T47D (cell line): ENCODE data around the gene MRRF.

ENCODE experiments used
- DNase-seq, 2 experiments: peaks; one replicate each; pipeline versions ENCODE4 v3.0.0 to v3.0.0-alpha.2; 2011 to 2012; ENCODE audit warnings: low read depth in 1 of 2, low spot score in 1 of 2
- JUND ChIP-seq: IDR thresholded peaks from 2 replicates; pipeline ENCODE4 v1.6.1; 2012; ENCODE audit warnings: low read depth
- in situ Hi-C: cut with HindIII; loops from 2 replicates; pipeline ENCODE4 v1.10.0; 2016; ENCODE audit warnings: low sequenced_read_pairs, low pct_unique_long_range_greater_than_20kb

MRRF gene

DNA sequence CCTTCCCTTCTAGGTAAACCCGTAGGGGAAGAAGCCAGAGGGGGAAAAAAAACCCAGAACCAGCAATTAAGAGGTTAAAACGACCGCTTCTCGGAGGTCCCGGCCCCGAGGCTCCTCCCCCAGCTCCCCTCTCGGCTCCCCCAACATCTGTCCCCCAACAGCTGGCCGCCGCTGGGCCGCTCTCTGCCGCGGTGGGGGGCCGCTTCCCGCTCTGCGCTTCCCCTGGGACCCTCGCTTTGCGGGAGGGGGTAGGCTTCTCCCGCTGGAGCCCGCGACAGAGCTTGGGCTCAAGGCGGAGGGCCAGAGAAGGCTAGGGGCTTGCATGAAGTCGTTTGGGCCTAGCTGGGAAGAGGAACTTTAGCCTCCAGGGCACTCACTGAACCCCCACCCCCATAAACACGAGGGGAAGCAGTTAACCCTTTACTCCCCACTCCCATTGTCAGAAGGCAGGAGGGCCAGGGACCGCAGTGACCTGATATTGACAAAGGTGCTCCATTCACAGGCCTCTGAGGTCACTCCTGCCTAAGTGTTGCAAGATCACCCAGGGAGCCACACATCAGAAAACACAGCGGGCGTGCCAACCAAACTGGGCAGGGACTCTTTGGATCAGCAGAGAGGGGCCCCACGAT lies 43.4 kb upstream of the MRRF start:
- in situ Hi-C loops: no loop called here
- DNase-seq: no peak
- no peak for TF ChIP-seq JUND

- TF ChIP-seq JUND: no peak
- DNase-seq: no peak
- in situ Hi-C loops: no loop called here
Observed at GRCh38 chr9:122222791-122223190, 41.9 kb upstream of the MRRF start.

DNA sequence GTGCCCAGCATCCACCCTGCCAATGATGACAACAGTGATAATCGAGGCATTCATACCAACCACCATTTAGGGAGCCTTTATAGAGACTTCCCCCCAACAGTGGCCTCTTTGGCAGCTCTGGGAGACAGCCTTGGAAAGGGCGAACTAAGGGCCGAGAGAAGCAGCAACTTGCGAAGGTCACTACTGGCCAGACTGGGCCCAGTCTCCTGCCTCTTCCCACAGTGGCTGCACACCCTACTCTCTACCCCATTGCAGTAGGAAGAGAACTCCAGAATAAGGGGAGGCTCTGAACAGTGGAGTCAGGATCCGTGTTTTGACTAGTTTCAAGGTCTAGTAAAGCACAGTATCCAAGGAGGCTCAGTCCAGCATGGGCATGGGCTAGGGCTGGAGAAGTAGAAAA lies 41.2 kb upstream of the MRRF start:
- no peak for DNase-seq
- in situ Hi-C loops: no loop called here
- TF ChIP-seq JUND: no peak

GRCh38 chr9:122225312-122226141 lies 39.2 kb upstream of the MRRF start:
- no peak for TF ChIP-seq JUND
- in situ Hi-C loops: no loop called here
- DNase-seq: no peak

DNA sequence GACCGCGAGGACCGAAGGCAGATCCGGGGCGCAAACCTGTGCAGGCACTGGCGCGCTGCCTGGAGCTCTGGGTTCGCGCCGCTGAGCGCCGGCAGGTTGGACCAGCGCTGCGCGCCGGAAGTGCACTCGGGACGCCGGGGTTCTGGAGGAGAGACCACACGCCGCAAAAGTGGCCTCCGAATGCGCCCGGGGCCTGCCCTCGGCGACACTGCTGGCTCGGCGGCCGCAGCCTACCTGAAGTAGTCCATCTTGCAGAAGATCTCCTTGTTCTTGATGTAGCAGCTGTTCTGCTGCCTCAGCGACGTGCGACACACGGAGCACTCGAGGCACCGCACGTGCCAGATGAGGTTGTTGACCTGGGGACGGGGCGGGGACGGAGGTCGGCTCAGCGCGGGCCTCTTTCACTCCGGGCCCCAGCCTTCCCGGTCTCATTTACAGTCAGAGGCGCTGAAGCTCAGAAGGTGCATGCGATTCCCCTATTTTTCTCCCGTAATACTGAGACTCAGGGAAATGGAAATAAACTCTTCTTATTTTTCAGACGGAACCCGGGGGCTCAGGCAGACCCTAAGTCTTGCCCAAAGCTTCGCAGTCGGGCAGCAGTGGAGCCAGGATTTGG lies 38.4 kb upstream of the MRRF start:
- in situ Hi-C loops: no loop called here
- no peak for TF ChIP-seq JUND
- DNase-seq: no peak

GRCh38 chr9:122226758-122227574 lies 37.7 kb upstream of the MRRF start:
- no peak for DNase-seq
- TF ChIP-seq JUND: no peak
- in situ Hi-C loops: no loop called here

DNA sequence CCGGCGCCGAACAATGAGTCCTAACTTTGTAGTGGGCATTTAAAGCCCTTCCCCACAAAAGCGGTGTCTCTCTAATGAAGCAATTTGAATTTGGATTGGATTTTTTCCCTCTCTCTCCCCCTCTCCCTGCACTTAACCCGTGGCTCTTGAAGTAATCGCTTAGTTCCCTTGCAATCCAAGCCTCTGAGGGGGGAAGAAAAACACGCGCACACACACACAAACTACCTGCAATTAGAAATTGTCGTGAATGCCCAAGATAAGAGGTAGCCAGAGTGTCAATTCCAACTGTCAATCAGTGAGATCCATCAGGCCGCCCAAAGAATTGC lies 37.1 kb upstream of the MRRF start:
- no peak for TF ChIP-seq JUND
- in situ Hi-C loops: no loop called here
- DNase-seq: no peak

DNA sequence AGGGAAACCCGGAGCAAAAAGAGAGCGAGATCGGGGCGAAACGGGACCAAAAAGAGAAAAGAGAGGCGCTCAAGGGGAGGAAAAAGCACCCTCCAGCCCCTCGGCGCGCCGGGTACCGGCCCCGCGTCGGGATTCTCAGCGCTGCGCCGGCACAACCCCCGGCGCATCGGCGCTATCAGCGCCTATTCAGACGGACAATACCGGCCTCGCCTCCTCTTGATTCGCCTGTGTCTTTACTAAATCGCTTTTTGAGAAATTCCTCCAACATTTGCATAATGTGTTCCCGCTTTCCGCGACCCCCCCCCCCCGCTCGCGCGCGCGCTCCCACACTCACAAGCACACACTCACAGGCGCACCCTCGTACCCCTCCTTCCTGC lies 36.5 kb upstream of the MRRF start:
- in situ Hi-C loops: no loop called here
- DNase-seq: no peak
- TF ChIP-seq JUND: no peak

DNA sequence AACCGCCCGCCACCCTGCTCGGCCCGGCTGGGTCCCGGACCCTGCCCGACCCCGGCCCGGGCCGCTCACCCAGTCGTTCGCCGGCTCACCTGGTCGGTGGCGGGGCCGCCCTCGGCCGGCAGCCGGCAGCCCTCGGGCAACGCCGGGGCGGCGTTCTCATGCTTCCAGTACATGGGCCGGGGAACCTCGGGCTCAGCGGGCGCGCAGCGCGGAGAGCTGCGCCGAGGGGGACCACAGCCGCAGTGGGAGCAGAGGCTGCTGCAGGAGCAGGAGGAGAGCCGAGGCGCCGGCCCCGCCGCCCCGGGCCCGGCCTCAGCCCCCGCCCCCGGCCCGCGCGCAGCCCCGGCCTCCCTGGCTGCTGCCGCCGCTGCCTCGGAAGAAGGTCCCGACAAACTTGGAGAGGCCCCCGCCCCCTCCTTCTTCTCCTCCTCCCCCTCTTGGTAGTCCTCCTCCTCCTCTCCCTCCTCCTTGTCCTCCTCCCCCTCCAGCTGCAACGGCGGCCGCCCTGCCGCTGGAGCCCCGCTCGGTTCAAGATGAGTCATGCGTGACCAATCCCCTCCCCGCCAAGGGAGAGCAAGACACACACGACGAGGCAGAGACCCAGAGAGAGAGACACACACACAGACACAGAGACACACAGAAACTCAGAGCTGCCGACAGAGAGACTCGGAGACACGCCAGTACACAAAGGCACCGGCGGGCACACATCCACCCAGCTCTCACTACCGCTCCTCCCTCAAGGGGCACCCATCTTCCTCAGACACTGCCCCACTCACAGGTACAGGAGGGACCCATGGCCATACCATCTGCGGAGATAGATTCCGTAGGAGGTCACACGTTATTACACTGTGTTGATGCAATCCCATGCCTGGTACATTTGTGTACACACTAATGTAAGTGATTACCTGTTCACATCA lies 35.9 kb upstream of the MRRF start, which contains the start of gene LHX6:
LHX6 (minus strand) TSS at position 390 of the 917 bp plus-strand sequence; CDS start at position 173, 217 bp downstream.
- TF ChIP-seq JUND: no peak
- DNase-seq: no peak
- in situ Hi-C loops: no loop called here

DNA sequence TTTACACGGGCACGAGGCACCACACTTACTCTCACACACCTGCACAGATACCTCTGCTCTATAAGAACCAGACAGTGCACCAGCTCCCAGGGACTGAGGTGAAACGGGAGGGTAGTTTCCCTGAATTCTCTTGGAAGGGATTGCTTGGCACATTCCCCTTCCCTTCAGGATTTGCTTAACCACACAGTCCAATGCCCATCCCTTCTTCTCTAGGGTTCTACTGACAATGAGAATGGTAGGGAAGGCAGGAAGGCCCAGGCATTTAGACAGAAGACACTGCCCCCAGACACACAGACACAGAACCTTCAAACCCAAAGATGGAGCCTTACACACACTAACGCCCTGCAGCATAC lies 35.2 kb upstream of the MRRF start:
- in situ Hi-C loops: no loop called here
- no peak for DNase-seq
- no peak for TF ChIP-seq JUND

GRCh38 chr9:122232796-122233306 lies 31.8 kb upstream of the MRRF start:
- DNase-seq: no peak
- in situ Hi-C loops: no loop called here
- TF ChIP-seq JUND: no peak

DNA sequence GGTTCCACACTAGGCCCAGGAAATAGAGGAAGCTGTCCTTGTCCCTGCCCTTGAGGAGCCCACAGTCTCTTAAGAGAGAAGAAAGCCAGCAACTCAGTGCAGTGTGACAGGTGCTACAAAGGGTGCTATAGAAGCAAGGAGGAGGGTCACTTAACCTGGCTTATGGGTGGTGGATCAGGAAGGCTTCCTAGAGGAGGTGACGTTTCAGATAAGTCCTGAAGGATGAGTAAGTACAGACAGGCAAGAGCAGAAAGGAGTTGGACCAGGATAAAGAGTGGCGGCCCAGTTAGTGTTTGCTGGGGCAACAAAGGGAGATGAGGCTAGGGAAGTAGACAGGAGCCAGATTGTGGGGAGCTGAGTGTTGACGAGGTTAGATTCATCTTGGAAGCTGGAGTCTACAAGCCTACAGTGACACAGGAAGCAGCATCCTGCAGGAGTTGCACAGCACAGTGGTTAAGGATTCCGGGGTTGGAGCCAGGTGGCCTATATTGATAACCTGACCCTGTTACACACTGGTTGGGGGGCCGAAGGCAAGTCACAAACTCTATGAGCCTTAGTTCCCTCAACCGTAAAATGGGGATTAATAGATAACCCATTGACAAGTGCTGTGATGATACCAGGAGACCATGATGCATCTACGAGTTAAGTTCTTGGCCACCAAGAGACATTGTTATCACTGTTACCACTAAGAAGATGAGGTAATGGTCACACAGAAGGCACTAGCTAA lies 30.5 kb upstream of the MRRF start:
- no peak for TF ChIP-seq JUND
- no peak for DNase-seq
- in situ Hi-C loops: no loop called here
